Measurements from ENCODE around the gene KARS1. TPM values are rescaled to one million over a fixed set of nuclear protein-coding genes. Genes with fewer than 3 reads are reported as not detected.

Gene KARS1
- total RNA-seq, 4 donors from 2014 or later = 118 to 130 (median 121) TPM

GRCh38 chr16:75640598-75640997 lies 6.9 kb downstream of the KARS1 start:
- Histone ChIP-seq H3K4me3 (no peak overlapping the region), H3K36me3 (peaks cover 0 to 97% of the 10 kb centered on the region in 2 donors), H3K27ac (no peak overlapping the region), H3K27me3 (no peaks in the 10 kb centered on the region), H3K4me1 (peaks cover 0 to 34% (median 6%) of the 10 kb centered on the region in 3 donors), H3K9me3 (no peaks in the 10 kb centered on the region)
- WGBS, 2 donors (ENCODE audit: low coverage in 1 of 2) = 68 to 85% methylated on average over 3 to 5 of the region's 6 CpGs
- TF ChIP-seq POLR2A (IDR thresholded peaks at IDR 0.05) = no peak
- TF ChIP-seq POLR2AphosphoS5 (IDR thresholded peaks at IDR 0.05) = no peak
- no peak for ATAC-seq

DNA sequence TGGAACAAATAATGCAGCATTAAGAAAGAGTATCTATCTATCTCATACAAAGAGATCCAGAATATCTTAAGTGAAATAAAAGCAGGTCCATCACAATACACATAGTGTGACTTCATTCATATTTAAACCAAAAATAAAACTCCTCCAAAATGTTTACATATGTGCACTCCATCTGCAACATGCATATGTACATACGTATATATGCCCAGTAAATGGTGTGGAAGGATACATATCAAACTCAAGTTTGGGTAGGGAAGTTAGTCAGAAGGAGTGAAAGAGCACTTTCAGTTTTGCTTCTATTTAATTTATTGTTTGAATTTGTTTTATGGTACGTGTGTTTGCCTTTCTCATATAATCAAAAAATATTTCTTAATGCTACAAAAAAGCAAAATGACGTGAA lies 12.4 kb downstream of the KARS1 start:
- Histone ChIP-seq H3K4me1 (no peaks in the 10 kb centered on the region), H3K9me3 (no peaks in the 10 kb centered on the region), H3K4me3 (no peak overlapping the region), H3K27ac (no peak overlapping the region), H3K36me3 (peaks cover 7 to 100% of the 10 kb centered on the region in 2 donors), H3K27me3 (no peaks in the 10 kb centered on the region)
- TF ChIP-seq EP300 (IDR thresholded peaks at IDR 0.05) (no peak), POLR2AphosphoS5 (IDR thresholded peaks at IDR 0.05) (no peak), POLR2A (IDR thresholded peaks at IDR 0.05) (no peak)
- TF ChIP-seq, protein P1, sequence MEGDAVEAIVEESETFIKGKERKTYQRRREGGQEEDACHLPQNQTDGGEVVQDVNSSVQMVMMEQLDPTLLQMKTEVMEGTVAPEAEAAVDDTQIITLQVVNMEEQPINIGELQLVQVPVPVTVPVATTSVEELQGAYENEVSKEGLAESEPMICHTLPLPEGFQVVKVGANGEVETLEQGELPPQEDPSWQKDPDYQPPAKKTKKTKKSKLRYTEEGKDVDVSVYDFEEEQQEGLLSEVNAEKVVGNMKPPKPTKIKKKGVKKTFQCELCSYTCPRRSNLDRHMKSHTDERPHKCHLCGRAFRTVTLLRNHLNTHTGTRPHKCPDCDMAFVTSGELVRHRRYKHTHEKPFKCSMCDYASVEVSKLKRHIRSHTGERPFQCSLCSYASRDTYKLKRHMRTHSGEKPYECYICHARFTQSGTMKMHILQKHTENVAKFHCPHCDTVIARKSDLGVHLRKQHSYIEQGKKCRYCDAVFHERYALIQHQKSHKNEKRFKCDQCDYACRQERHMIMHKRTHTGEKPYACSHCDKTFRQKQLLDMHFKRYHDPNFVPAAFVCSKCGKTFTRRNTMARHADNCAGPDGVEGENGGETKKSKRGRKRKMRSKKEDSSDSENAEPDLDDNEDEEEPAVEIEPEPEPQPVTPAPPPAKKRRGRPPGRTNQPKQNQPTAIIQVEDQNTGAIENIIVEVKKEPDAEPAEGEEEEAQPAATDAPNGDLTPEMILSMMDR (IDR thresholded peaks at IDR 0.05) = no peak
- WGBS, 2 donors (ENCODE audit: low coverage in 1 of 2) = 74 to 88% methylated on average over 3 of the region's 3 CpGs
- ATAC-seq = no peak

- no peaks in the 10 kb centered on the region for H3K27me3 ChIP-seq
- ATAC-seq = no peak
- no peak for TF ChIP-seq POLR2A (IDR thresholded peaks at IDR 0.05)
- TF ChIP-seq, protein P1 (IDR thresholded peaks at IDR 0.05) = no peak
- no peak for TF ChIP-seq EP300 (IDR thresholded peaks at IDR 0.05)
- TF ChIP-seq POLR2AphosphoS5 (IDR thresholded peaks at IDR 0.05) = no peak
Measured at GRCh38 chr16:75632857-75633256, 14.6 kb downstream of the KARS1 start.

DNA sequence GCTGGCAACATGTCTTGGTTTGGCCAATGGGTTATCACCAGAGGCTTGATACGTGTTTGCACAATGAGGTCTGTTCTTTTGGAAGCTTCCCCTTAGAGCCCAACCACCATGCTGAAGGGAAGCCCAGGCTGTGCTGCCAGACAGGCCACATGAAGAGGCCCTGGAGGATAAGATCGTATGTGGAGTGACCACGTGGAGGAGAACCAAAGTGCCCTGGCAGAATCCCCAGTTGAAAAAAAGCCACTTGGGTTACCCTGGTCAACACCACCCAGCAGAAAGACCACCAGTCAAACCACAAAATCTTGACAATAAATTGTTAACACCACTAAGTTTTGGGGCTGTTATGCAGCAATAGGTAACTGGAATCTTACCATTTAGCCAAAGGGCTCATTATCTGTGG lies 17.4 kb downstream of the KARS1 start:
- H3K4me1 ChIP-seq = no peaks in the 10 kb centered on the region
- no peak for ATAC-seq
- no peak overlapping the region for H3K4me3 ChIP-seq
- H3K27ac ChIP-seq = no peak overlapping the region
- 60 to 92% methylated on average over 1 to 2 of the region's 3 CpGs for WGBS, 2 donors (ENCODE audit: low coverage in 1 of 2)
- H3K9me3 ChIP-seq = no peaks in the 10 kb centered on the region
- H3K36me3 ChIP-seq = peaks cover 7 to 100% of the 10 kb centered on the region in 2 donors
- TF ChIP-seq, protein P1 (IDR thresholded peaks at IDR 0.05) = no peak
- TF ChIP-seq POLR2AphosphoS5 (IDR thresholded peaks at IDR 0.05) (no peak), POLR2A (IDR thresholded peaks at IDR 0.05) (no peak), EP300 (IDR thresholded peaks at IDR 0.05) (no peak)
- no peaks in the 10 kb centered on the region for H3K27me3 ChIP-seq

More at GRCh38 chr16:75632857-75633256, 14.6 kb downstream of the KARS1 start:
- no peaks in the 10 kb centered on the region for H3K4me1 ChIP-seq
- 76 to 90% methylated on average over 5 to 7 of the region's 8 CpGs for WGBS, 2 donors (ENCODE audit: low coverage in 1 of 2)
- no peaks in the 10 kb centered on the region for H3K9me3 ChIP-seq
- no peak overlapping the region for H3K4me3 ChIP-seq
- H3K27ac ChIP-seq = no peak overlapping the region
- peaks cover 7 to 100% of the 10 kb centered on the region in 2 donors for H3K36me3 ChIP-seq

DNA sequence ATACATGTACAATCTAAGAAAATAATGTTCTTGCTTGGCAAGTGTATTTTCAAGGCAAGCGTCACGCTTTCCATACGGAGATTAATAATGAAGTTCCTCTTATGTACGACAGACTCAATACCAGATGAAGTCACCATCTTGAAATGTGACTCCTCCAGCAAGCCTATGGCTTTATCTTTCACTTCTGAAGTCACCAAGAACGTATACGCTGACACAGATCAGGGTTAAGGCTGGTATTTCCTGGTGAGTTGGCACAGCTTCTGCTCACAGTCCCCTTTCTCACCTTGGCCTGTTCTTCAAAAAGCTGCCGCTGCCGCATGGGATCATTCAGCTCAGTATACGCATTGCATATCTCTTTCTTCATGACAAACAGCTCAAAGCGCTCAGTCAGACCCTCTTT lies 18.3 kb downstream of the KARS1 start:
- H3K4me1 ChIP-seq = no peaks in the 10 kb centered on the region
- no peak overlapping the region for H3K27ac ChIP-seq
- ATAC-seq = no peak
- 79 to 83% methylated on average over 9 of the region's 10 CpGs for WGBS, 2 donors (ENCODE audit: low coverage in 1 of 2)
- H3K27me3 ChIP-seq = no peaks in the 10 kb centered on the region
- no peak overlapping the region for H3K4me3 ChIP-seq
- no peaks in the 10 kb centered on the region for H3K9me3 ChIP-seq
- TF ChIP-seq, protein P1 (IDR thresholded peaks at IDR 0.05) = no peak
- TF ChIP-seq POLR2A (IDR thresholded peaks at IDR 0.05) (no peak), POLR2AphosphoS5 (IDR thresholded peaks at IDR 0.05) (no peak), EP300 (IDR thresholded peaks at IDR 0.05) (no peak)
- peaks cover 3 to 91% of the 10 kb centered on the region in 2 donors for H3K36me3 ChIP-seq

Data from gastroesophageal sphincter (tissue), 4 donors.